Measurements from ENCODE around the gene FZD4. TPM values are rescaled to one million over a fixed set of nuclear protein-coding genes. Genes with fewer than 3 reads are reported as not detected.
A peak's percentile ranks its signal among the peaks of the same experiment; 100 is the strongest.

Gene FZD4
- total and polyA plus RNA-seq, 10 of the 15 experiments (the other 5 are each of a cell fraction or from before 2014, with no cell fraction given), result under 0.01 to 0.13 (median 0.01) TPM; not detected in 6

DNA sequence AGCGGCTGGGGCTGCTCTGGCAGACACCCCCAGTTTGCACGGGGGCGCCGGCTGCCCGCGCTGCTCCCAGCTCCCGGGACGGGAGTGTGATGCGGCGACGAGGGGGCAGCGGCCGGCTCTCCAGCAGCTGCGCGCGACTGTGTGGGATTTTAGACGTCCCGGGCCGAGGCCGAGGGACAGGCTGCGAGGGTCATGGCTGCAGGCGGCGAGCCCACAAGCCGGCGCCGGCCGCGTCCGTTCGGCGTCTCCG, 159 bp downstream of the FZD4 start (continued):
- TF ChIP-seq SUZ12 (IDR thresholded peaks at IDR 0.05; ENCODE audit: unreplicated experiment) (peak; percentile 80), RAD51 (IDR thresholded peaks at IDR 0.05) (no peak), HDAC6 (IDR thresholded peaks at IDR 0.05; ENCODE audit: unreplicated experiment) (no peak), KAT2A (conservative IDR thresholded peaks at IDR 0.05; ENCODE audit: control insufficient read depth, low read depth, low read length) (no peak), DPF2 (IDR thresholded peaks at IDR 0.05) (peak; percentile 61), MEF2B (IDR thresholded peaks at IDR 0.05; ENCODE audit: partially characterized antibody, poor library complexity, severe bottlenecking) (no peak), LARP7 (IDR thresholded peaks at IDR 0.05) (peak; percentile 45; the same call in 1 of the 2 replicates), IKZF1 (conservative IDR thresholded peaks at IDR 0.05) (0 out of 2 replicates have a peak, but pooled peaks have one; percentile 24), PAX8 (IDR thresholded peaks at IDR 0.05) (no peak), BHLHE40 (IDR thresholded peaks at IDR 0.05; ENCODE audit: borderline replicate concordance in 1 of 2, low read depth in 2 of 2, low read length in 1 of 2) (no peak), POLR2AphosphoS2 (IDR thresholded peaks at IDR 0.05; ENCODE audit: low read depth, low read length) (no peak), GATAD2B (conservative IDR thresholded peaks at IDR 0.05; ENCODE audit: low read depth) (peak; percentile 62), SMARCA5 (IDR thresholded peaks at IDR 0.05) (no peak), CBX3 (IDR thresholded peaks at IDR 0.05; ENCODE audit: borderline replicate concordance, low read depth) (no peak)
- TF ChIP-seq, protein P1, sequence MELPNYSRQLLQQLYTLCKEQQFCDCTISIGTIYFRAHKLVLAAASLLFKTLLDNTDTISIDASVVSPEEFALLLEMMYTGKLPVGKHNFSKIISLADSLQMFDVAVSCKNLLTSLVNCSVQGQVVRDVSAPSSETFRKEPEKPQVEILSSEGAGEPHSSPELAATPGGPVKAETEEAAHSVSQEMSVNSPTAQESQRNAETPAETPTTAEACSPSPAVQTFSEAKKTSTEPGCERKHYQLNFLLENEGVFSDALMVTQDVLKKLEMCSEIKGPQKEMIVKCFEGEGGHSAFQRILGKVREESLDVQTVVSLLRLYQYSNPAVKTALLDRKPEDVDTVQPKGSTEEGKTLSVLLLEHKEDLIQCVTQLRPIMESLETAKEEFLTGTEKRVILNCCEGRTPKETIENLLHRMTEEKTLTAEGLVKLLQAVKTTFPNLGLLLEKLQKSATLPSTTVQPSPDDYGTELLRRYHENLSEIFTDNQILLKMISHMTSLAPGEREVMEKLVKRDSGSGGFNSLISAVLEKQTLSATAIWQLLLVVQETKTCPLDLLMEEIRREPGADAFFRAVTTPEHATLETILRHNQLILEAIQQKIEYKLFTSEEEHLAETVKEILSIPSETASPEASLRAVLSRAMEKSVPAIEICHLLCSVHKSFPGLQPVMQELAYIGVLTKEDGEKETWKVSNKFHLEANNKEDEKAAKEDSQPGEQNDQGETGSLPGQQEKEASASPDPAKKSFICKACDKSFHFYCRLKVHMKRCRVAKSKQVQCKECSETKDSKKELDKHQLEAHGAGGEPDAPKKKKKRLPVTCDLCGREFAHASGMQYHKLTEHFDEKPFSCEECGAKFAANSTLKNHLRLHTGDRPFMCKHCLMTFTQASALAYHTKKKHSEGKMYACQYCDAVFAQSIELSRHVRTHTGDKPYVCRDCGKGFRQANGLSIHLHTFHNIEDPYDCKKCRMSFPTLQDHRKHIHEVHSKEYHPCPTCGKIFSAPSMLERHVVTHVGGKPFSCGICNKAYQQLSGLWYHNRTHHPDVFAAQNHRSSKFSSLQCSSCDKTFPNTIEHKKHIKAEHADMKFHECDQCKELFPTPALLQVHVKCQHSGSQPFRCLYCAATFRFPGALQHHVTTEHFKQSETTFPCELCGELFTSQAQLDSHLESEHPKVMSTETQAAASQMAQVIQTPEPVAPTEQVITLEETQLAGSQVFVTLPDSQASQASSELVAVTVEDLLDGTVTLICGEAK (IDR thresholded peaks at IDR 0.05; ENCODE audit: borderline replicate concordance), result no peak
- TF ChIP-seq, protein P2, sequence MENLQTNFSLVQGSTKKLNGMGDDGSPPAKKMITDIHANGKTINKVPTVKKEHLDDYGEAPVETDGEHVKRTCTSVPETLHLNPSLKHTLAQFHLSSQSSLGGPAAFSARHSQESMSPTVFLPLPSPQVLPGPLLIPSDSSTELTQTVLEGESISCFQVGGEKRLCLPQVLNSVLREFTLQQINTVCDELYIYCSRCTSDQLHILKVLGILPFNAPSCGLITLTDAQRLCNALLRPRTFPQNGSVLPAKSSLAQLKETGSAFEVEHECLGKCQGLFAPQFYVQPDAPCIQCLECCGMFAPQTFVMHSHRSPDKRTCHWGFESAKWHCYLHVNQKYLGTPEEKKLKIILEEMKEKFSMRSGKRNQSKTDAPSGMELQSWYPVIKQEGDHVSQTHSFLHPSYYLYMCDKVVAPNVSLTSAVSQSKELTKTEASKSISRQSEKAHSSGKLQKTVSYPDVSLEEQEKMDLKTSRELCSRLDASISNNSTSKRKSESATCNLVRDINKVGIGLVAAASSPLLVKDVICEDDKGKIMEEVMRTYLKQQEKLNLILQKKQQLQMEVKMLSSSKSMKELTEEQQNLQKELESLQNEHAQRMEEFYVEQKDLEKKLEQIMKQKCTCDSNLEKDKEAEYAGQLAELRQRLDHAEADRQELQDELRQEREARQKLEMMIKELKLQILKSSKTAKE (IDR thresholded peaks at IDR 0.05; ENCODE audit: low read depth, poor library complexity, severe bottlenecking), result no peak
- TF ChIP-seq, protein P3, sequence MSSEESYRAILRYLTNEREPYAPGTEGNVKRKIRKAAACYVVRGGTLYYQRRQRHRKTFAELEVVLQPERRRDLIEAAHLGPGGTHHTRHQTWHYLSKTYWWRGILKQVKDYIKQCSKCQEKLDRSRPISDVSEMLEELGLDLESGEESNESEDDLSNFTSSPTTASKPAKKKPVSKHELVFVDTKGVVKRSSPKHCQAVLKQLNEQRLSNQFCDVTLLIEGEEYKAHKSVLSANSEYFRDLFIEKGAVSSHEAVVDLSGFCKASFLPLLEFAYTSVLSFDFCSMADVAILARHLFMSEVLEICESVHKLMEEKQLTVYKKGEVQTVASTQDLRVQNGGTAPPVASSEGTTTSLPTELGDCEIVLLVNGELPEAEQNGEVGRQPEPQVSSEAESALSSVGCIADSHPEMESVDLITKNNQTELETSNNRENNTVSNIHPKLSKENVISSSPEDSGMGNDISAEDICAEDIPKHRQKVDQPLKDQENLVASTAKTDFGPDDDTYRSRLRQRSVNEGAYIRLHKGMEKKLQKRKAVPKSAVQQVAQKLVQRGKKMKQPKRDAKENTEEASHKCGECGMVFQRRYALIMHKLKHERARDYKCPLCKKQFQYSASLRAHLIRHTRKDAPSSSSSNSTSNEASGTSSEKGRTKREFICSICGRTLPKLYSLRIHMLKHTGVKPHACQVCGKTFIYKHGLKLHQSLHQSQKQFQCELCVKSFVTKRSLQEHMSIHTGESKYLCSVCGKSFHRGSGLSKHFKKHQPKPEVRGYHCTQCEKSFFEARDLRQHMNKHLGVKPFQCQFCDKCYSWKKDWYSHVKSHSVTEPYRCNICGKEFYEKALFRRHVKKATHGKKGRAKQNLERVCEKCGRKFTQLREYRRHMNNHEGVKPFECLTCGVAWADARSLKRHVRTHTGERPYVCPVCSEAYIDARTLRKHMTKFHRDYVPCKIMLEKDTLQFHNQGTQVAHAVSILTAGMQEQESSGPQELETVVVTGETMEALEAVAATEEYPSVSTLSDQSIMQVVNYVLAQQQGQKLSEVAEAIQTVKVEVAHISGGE (CRISPR knock-in tag; IDR thresholded peaks at IDR 0.05), result no peak

All from GM12878 (cell line).